ENCODE results near the gene FUT9.

DNA sequence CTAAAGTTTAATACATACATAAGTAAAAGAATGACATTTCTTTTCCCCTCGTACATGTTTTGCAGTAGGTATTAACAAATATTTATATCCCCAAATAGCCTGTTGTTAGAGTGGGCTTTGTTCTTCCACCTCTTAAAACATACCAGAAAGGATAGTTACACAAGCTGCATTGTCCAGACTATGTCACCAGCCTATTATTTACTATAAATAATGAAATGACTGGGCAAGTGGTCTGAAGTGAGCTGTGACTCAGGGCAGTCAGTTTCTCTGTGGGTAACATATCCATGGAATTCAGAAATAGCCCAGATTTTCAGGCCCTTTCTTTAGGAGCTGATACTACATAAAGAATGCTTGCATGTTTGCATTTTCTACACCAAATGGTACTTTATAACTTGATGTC lies 60.1 kb downstream of the FUT9 start:
- TF ChIP-seq, protein P1, sequence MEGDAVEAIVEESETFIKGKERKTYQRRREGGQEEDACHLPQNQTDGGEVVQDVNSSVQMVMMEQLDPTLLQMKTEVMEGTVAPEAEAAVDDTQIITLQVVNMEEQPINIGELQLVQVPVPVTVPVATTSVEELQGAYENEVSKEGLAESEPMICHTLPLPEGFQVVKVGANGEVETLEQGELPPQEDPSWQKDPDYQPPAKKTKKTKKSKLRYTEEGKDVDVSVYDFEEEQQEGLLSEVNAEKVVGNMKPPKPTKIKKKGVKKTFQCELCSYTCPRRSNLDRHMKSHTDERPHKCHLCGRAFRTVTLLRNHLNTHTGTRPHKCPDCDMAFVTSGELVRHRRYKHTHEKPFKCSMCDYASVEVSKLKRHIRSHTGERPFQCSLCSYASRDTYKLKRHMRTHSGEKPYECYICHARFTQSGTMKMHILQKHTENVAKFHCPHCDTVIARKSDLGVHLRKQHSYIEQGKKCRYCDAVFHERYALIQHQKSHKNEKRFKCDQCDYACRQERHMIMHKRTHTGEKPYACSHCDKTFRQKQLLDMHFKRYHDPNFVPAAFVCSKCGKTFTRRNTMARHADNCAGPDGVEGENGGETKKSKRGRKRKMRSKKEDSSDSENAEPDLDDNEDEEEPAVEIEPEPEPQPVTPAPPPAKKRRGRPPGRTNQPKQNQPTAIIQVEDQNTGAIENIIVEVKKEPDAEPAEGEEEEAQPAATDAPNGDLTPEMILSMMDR (IDR thresholded peaks at IDR 0.05; ENCODE audit: low read depth, low read length) = no peak
- TF ChIP-seq EZH2phosphoT487 (IDR thresholded peaks at IDR 0.05; ENCODE audit: low read depth) = no peak
